ENCODE data around the gene TJP1.

GRCh38 chr15:29838352-29839010, 16.2 kb upstream of the TJP1 start:
- no peak for TF ChIP-seq CTCF (IDR thresholded peaks at IDR 0.05)
- TF ChIP-seq EP300 (IDR thresholded peaks at IDR 0.05): no peak
- TF ChIP-seq POLR2A (IDR thresholded peaks at IDR 0.05): no peak
- no peak for TF ChIP-seq POLR2AphosphoS5 (IDR thresholded peaks at IDR 0.05)

Data from gastroesophageal sphincter (tissue), 3 donors.